ENCODE results near the gene DESI2.
"Not testable (repeated sequence)": the region's sequence is repeated elsewhere in the genome, so short reads cannot be mapped to it uniquely, and the experiment has no call there.

DESI2 gene

DNA sequence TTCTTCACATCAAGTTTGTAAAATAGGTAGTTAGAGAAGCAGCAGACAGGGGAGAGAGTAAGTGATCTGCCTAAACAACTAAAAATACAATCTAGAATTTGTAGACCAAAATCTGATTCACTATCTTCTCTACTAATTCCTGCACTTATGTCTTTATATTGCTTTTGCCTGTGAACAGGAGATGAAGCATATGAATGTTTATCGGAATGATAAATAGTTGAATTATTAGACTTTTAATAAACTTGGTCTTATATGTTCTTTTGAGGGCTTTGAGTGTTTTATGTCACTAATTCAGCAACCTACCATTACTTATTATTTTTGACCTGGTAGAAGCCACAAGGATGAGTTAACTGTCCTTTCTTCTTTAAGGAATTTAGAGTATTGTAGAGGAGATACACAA, 2.3 kb downstream of the DESI2 start:
- no peak for DNase-seq

DNA sequence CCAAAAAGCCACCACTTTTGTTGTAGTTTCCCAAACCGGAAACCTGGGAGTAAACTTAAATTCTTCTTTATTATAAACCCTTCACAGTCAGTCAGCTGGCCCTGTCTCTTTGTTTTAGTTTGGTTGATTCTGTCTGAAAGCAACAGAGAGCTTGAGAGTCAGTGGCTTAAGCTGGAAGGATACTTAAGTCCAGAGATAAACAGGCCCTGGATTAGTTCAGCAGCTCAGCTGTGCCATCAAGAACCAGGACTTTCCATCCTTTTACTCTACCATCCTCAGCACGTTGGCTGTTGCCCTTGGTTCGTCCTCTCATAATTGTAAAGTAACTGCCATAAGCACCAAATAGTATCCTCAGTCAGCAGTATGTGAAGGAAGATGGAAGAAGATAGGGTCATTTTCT, 4.5 kb downstream of the DESI2 start:
- no peak for DNase-seq

DNA sequence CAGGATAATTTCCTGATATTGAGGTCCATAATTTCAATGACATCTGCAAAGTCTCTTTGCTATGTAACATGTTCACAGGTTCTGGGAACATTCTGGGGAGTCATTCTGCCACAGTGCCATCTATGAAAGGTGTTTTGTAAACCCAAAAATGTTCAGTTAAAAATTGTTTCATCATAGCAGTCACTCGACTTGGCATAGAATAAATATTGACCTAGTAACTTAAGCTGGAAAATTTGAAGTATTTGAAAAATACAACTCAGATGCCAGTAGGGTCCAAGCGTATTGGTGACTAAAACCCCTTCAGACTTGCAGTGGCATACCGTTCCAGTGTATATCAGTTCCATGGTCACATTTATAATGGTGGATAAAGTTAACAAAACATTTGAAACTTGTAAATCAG, 6.8 kb downstream of the DESI2 start:
- DNase-seq = no peak

DNA sequence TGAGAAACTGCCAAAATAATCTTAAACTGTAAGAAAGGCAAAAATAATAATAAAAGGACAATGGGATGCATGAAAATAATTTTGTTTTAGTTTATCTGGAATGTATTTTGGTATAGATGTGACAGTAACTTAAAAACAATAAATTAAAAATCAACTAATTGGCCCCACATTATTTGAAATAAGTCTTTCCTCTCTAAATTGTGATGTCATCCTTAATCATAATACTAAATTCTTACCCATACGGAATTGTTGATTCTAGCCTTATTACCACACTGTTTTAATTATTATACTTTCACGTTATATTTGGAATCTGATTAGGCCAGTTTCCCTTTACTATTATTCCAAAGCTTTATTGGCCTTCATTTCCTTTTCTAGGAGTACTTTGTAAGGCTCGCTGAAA, 7.7 kb downstream of the DESI2 start:
- DNase-seq = no peak

DNA sequence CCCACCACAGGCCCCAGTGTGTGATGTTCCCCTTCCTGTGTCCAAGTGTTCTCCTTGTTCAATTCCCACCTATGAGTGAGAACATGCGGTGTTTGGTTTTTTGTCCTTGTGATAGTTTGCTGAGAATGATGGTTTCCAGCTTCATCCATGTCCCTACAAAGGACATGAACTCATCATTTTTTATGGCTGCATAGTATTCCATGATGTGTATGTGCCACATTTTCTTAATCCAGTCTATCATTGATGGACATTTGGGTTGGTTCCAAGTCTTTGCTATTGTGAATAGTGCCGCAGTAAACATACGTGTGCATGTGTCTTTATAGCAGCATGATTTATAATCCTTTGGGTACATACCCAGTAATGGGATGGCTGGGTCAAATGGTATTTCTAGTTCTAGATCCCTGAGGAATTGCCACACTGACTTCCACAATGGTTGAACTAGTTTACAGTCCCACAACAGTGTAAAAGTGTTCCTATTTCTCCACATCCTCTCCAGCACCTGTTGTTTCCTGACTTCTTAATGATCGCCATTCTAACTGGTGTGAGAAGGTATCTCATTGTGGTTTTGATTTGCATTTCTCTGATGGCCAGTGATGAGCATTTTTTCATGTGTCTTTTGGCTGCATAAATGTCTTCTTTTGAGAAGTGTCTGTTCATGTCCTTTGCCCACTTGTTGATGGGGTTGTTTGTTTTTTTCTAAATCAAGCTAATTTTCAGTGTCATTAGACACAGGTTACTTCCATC, 8.8 kb downstream of the DESI2 start:
- not testable (repeated sequence) for DNase-seq

DNA sequence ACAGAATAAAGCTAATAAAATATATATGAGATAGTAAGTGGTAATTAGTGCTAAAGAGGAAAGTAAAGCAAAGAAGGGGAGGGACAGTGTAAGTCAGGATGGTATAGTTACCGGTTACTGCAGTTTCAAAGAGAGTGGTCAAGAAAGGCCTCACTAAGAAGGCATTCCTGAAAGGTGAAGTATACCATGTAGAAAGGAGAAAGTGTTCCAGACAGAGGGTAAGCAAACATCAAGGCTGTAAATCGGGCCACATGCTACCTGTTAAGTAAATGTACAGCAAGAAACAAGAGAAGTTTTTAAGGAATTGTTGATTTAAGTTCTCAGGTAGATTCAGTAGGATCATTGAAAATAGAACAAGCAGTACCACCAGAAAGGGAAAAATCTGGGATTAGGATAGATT, 9.7 kb downstream of the DESI2 start:
- DNase-seq = no peak

DNA sequence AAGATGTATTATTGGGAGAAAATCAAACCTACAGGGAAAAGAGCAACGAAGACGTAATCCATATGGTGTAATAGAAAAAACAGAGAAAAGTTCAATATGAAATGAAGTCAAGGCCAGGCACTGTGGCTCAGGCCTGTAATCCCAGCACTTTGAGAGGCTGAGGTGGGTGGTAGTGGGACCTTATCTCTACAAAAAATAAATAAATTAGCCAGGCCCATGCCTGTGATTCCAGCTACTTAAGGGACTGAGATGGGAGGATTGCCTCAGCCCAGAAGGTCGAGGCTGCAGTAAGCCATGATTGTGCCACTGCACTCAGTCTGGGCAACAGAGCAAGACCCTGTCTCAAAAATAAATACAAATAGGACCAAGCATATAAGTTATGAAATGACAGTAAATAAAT, 11.4 kb downstream of the DESI2 start:
- no peak for DNase-seq

DNA sequence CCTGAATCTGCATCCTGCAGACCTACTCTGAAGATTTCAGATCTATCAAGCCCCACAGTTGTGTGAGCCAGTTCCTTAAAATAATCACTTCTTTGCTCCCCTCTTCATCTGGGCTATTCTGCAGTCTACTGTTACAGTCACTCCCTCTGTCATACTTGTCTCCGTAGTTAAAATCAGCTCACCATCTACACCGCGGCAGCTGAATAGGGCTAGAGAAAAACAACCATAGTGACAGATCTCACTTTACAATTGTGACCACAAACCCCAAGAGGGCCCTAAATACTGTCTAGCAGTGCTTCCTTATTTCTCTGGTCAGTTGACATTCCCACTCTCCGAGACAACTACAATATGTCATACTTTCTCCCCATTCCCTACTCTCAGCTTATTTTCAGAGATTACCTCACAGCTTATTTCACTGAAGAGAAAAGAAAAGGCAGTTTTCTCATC, 12.9 kb downstream of the DESI2 start:
- no peak for DNase-seq

DNA sequence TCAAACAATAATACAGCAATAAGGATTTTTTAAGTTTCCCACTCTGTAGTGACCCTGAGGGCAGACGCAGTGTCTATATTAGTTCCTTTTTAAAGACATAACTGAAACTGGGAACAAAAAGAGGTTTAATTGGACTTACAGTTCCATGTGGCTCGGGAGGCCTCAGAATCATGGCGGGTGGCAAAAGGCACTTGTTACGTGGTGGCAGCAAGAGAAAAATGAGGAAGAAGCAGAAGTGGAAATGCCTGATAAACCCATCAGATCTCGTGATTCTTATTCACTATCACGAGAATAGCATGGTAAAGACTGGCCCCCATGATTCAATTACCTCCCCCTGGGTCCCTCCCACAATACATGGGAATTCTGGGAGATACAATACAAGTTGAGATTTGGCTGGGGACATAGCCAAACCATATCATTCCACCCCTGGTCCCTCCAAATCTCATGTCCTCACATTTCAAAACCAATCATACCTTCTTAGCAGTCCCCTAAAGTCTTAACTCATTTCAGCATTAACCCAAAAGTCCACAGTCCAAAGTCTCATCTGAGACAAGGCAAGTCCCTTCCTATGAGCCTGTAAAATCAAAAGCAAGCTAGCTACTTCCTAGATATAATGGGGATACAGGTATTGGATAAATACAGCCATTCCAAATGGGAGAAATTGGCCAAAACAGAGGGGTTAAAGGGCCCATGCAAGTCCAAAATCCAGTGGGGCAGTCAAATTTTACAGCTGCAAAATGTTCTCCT, 13.9 kb downstream of the DESI2 start:
- DNase-seq = not testable (repeated sequence)

DNA sequence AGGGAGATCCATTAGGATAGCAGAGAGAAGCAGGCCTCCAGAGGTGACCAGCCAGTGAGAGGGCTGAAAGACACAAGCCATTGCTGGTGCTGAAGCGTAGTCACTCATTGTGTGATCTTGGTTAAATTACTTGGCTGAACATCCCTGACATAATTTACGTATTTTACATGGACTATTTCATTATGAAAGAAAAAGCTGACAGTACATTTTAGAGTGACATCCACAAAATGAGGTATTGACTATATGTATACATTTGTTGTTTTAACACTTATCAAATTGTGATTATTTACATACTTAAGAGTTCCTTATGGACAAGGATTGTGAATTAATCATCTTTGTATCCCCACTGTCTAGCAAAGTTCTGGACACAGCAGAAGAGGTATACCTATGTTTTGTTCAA, 14.9 kb downstream of the DESI2 start:
- DNase-seq = no peak

DNA sequence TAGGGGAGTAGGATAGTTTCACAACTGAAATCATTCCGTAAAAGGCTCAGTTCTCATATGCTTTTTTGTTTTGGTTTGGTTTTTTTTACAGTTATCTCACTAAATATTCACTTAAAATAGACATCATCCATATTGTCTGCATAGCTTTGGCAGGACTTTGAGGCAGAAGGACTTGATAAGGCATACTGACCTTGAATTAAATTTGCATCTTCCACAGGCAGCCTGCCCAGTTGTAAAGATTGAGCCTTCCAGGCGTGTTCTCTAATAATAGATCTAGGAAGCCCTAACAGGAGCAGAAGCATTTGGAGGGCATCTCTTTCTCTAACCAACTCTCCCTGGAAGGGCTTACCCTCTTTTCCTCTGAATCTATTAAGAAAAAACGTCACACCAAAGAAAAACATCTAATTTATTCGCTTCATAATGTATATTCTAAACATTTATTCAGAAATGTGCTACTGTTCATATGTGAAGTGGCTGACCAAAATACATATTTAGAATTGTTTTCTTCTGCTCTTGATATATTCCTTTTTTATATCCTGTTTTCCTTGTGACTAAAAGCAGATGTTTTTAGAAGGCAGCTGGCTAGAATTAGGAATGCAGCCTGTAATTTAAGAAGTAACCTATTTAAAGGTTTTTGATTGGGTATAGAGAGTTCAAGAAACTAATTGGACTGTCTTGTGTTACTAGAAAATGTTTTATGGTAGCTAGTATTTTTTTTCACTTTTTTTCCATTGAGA, 20.2 kb downstream of the DESI2 start:
- DNase-seq = no peak

DNA sequence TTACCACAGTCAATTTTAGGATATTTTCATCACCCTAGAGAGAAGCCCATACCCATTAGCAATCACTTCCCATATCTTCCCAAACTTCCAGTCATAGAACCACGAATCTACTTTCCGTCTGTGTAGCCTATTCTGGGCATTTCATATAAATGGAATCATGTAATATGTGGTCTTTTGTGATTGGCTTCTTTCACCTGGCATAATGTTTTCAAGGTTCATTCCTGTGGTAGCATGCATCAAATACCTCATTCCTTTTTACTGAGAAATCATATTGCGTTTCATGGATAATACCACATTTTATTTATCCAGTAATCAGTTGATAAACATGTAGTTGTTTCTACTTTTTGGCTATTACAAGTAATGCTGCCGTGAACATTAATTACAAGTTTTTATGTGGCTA, 21.5 kb downstream of the DESI2 start:
- DNase-seq = no peak

DNA sequence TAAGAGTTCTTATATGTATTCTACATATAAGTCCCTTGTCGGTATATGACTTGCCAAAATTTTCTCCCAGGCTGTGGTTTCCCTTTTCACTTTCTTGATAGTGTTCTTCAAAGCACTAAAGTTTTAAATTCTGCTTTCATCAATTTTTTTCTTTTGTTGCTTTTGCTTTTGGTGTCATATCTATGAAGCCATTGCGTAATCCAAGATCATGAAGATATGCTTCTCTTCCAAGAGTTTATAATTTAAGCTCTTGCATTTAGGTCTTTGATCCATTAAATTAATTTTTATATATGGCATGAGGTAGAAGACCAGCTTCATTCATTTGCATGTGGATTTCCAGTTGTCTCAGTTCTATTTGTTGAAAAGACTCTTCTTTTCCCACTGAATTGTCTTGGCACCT, 22.2 kb downstream of the DESI2 start:
- no peak for DNase-seq

DNA sequence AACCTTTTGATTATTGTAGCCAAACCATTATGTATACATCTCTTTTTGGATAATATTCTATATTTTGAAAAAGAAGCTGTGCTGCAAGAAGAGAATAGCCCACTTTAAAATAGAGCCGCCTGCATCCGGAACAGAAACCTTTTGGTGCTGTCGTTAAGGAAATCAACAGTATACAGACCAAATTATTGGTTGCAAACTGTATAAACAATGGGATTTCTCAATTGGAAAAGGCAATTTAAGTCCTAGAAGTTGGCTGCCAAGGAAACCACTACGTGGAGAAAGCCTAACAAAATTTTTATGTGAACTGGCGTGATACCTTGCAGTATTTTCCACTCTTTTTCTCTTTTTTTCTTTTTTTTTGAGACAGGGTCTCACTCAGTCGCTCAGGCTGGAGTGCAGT, 25.8 kb downstream of the DESI2 start:
- DNase-seq = no peak

DNA sequence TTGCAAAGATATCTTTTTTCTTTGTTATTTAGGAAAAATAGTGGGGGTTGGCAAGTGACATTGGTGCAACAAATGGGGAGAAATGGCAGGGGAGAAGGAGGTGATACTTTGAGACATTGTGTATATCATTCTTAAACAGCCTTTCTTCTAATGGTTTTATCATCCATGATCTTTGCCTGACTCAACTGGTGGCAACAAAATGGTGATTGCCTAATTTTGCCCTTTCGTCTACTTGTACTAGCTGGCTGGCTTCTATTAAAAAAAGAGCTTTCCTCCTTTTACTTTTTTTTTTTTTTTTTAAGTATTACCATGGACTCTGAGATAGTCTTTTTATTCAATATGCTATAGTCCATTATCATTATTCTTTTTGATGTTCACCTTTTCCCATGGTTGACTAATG, 27.7 kb downstream of the DESI2 start:
- no peak for DNase-seq

DNA sequence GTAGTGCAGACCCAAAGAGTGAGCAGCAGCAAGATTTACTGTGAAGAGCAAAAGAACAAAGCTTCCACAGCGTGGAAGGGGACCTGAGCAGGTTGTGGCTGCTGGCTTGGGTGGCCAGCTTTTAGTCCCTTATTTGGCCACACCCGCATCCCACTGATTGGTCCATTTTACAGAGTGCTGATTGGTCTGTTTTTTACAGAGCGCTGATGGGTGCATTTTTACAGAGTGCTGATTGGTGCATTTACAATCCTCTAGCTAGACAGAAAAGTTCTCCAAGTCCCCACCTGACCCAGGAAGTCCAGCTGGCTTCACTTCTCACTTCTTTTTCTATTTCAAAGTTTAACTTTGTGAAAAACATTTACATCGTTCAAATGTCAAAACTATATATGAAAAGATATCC, 29.2 kb downstream of the DESI2 start:
- DNase-seq = not testable (repeated sequence)

DNA sequence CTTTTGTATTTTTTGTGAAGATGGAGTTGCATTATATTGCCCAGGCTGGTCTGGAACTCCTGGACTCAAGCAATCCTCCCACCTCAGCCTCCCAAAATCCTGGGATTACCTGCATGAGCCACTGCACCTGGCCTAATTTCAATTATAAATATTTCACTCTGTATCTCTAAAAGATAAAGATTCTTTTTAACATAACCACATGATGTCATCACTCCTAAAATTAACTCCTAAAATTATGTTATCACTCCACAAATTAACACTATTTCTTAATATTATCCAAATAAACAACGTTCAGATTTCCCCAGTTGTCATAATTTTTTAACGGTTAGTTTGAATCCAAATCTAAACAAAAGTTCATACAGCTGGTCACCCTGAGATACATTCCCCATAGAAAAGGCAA, 43.0 kb downstream of the DESI2 start:
- DNase-seq = no peak

DNA sequence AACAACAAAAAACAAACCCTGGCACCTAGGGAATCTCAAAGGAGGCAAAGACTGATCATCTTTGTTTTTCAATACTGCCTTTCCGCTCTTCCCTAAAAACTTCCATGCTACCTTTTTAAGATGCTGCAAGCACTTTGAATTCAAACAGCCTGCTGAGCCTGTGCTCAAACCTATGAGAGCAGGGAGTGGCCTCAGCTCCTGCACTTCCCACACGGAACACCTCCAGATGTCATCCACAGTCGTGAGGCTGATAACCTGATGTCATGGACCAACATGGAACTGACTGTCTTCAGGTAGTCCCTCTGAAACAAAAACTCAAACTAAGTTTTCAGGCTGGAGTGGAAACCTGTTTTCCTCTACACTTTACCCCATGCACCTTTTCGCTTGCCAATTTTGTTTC, 46.8 kb downstream of the DESI2 start:
- no peak for DNase-seq

DNA sequence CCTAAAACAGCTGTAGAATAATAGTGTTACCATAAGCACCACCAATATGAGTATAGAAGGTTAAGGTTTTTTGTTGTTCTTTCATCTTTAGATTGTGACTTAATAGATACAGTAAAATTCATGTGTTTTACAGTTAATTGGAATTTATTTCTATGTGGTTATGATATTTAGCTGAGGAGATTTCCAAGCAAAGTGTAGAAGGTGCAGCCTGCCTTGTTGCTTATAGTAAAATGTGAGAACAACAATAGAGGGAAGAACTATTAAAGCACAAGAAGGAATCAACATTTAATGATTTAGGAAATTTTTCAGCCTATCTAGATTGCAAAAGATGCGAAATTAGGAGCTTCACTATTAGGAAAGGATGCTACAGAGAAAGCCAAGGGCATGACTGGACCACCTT, 47.9 kb downstream of the DESI2 start:
- DNase-seq = no peak

DNA sequence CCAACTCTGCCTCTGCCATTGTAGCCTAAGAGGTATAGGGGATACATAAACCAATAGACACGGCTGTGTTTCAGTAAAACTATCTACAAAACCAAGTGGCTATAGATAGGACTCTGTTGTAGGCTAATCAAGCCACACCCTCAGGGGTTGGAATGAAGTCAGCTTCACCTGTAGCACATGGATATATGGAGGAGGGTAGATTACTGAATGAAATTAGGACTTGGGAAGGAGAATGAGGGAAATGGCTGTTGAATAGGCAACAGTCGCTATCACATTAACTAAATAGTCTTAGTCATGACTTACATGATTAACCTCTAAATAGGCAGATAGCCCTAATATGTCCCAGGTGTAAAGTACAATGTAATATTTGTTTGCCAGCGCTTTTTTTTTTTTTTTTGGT, 49.7 kb downstream of the DESI2 start:
- no peak for DNase-seq

DNA sequence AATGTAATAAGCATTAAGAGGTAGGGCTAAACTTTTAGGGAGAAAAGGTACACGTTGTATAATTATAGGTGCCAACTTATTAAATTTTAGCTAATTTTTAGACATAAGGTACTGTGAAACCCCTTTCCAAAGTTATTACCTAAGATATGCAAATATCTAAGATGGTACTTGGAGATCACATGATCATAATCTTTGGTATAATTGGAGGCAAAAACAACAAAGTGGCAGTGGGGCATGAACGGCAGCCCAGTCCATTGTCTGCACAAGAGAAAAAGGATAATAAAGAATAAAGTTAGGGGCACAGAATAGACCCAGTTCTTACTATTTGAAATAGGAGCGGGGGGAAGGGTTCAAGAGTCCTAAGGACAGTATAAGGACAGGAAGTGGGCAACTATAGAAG, 51.2 kb downstream of the DESI2 start:
- DNase-seq = no peak

DNA sequence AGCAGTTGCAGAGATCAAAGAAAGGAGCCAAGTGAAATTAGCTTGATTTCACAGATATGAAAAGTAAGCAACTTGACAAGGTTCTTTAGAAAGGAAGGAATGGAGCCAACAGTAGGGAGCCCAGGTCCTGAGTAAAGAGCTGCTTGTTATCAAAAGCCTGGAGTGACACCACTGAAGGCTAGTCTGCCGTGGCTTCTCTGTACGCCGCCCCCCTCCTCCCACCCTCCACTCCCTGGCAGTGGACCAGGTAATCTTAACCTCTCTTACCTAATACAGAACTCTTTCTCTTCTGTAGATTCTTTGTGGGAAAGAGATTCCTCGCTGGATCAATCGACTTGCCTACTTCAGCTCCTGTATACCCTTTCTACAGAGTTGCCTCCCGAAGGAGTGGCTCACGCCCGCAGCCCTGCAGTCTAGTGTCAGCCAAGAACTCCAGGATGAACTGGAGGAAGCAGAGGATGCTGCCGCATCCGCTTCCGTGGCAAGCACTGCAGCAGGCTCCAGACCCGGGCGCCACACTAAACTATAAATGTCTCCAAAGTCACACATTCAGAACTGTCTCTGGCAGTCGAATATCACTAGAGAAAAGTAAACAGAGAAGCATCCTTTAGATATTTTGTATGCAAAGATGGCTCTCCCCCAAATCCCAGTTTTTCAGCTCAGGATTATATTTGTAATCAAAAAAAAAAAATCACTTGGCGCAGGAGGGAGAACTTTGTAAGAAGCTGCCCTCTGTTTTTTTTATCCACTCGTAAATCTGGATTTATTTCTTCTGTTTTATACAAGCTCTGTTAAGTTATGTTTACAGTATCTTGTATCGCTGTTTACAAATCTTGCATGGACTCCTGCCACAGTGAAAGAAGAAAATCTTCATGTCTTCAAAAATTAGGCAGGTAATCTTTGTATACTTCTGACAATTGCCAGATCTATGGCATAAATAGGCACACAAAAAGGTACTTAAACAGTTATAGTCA, 52.6 kb downstream of the DESI2 start:
- DNase-seq = no peak

DNA sequence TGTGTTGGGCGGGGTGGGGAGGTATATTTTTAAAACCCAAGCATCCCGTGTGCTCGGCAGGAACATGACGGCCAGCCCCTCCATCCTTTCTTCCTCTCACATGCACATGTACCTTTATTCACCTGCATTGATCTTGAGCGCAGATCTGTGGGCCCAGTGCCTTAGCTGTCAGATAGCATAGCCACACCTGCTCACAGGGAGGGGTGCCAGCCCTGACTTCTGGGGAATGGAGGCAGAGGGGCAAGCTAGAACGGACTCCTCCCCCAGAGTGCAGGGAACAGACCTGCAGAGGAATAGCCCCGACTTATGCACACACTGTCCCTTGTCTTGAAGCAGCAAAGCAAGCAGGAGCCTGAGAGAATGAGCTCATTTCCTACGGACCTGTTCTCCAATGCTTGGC, 56.1 kb downstream of the DESI2 start:
- DNase-seq = no peak
